Astrocyte (in vitro differentiated cells and primary cell): ENCODE results near the gene UBE2QL1.

ENCODE experiments used
- CTCF ChIP-seq: IDR thresholded peaks from 2 replicates; pipeline ENCODE4 v1.5.1; 2011; ENCODE audit warnings: low read depth, mild to moderate bottlenecking, inconsistent platforms, low read length, moderate library complexity; ENCODE audit not compliant: insufficient read depth
- EZH2 ChIP-seq: IDR thresholded peaks from 2 replicates; pipeline ENCODE4 v1.6.1; 2012; ENCODE audit warnings: mild to moderate bottlenecking, low read length, inconsistent platforms; ENCODE audit not compliant: insufficient read depth

- TF ChIP-seq CTCF (no peak), EZH2 (no peak)
Observed at GRCh38 chr5:6489643-6490185, 41.1 kb downstream of the UBE2QL1 start.
